Hematopoietic multipotent progenitor cell treated with erythropoietin and hydrocortisone succinate and interleukin-3 and kit ligand, for 17 days (in vitro differentiated cells): Measurements from ENCODE around the gene CYP11A1.
"Not testable (repeated sequence)": the region's sequence is repeated elsewhere in the genome, so short reads cannot be mapped to it uniquely, and the experiment has no call there.

Experiments
- DNase-seq: peaks from one replicate; pipeline ENCODE4 v3.0.0-alpha.2; 2015; ENCODE audit warnings: low spot score

CYP11A1 gene

DNA sequence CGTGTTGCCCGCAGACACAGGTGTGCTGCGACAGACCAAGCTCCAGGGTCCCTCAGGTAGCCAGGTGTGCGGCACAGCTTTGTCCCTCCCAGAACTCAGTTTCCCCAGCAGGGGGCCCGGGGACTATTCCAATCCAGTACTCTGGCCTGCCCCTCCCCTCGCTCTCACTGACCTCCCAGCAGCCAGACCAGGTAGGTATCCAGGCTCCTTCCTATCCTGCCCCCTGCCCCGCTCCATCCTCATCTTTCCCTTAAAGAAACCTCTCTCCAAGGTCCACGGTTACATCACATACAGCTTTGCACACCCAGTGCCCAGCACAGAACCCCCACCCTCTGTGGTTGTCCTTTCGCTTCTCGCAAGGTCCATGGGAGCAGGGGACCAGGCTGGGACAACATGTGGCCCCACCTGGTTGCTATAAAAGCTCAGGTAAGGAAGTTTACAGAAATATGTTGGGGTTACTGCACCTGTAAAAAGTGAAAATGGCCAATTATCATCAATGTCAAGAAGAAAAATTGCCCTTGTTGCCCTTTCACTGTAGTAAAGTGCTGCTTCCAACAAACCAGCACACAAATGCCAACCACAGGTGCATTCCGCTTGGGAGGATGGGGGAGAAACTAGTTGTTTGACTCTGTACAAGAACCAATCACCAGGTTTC is 7.3 kb upstream of the CYP11A1 start:
- no peak for DNase-seq

DNA sequence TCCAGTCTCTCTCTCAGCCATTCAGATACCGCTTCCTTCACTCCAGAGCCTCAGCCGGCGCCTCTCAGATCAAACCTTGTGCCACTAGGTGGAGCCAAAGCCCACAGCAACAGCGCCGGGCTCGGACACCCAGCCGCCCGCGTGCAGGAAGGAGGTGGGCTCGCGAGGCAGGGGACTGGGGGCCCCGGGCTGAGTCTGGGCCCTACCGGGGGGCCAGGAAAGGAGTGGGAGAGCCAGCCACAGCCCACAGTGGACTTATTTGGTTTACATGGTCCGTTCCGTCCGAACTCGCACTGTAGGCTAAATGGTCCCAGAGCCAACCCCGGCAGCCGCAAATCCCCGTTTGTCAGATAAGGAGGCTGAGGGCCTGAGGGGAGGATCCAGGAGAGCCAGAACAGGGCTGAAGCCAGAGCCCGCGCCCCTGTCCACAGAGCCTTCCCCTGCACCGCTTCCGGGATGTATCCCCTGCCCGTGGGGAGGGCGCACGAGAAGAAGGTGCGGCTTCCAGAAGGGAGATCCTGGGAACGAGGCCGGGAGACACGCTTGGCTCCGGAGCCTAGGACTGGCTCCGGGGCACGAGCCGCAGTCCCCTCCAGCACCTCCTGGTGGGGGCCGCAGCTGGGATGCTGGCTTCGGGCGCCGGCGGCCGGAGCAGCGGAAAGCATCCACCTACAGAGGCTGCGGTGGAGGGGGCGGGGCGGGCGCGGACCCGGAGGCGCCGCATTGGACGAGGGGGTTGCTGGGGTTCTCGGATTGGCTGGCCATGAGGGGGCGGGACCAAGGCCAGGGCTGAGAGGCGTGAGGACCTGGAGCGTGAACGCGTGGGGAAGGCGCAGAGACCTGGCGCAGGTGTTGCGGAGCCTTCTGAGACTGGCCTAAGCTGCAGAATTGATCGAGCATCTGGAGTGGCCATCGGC is 6.5 kb upstream of the CYP11A1 start:
- DNase-seq: peak; percentile 87

DNA sequence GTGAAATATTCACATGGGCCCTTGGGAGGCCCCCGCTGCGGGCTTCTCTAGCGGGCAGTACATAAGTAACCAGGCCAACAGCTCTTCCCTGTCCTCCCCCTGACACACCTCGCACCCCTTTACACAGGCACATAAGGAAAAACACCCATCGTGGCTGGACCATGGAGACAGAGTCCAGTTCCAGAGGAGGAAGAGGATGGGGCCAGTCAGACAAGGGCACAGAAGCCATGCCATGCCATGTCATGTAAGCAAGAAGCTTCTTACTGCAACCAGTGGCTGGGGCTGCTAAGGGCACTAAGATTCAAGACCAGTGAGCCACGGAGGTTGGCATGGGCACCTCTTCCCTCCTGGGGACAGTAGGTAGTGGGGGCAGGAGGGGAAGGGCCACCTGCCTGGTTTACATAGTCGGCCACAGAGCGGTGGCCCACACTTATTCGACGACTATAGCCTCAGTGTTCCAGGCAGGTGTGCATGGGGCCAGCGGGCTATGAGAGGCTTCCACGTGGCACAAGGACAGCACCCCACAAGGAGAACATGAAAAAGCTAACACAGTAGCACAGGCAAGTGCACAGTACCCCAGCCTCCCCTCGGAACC is 5.7 kb upstream of the CYP11A1 start:
- DNase-seq: no peak

DNA sequence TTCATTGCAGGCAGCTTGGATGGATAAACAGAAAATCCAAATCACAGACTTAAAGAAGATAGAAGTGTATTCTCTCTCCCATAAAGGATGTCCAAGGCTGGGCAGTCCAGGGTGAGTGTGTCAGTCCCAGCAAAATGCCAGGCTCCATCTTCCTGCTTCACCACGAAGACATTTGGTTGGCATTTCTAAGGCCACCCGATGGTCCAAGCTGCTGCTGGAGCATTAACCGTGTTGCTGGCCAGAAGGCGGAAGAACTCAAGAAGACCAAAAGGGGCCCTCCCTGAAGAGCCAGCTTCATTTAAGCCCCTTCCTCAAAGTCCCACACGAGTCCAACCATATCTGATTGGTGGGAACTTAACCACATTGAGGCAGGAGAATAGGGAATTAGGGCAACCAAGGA is 3.0 kb upstream of the CYP11A1 start:
- DNase-seq: no peak

DNA sequence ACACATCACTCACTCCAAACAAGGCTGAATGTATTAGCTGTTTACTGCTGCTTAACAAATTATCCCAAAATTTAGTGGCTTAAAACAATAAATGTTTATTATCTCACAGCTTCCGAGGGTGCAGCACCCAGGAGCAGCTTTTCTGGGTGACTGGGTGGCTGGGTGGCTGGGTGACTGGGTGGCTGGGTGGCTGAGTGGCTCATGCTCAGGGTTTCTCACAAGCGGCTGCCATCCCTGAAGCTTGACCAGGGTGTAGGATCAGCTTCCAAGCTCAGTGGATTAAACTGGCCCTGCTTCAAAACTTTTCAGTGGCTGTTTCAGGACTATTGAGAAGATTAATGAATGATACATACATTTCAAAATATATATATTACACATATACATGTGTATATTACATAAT is 2.3 kb upstream of the CYP11A1 start:
- no peak for DNase-seq

DNA sequence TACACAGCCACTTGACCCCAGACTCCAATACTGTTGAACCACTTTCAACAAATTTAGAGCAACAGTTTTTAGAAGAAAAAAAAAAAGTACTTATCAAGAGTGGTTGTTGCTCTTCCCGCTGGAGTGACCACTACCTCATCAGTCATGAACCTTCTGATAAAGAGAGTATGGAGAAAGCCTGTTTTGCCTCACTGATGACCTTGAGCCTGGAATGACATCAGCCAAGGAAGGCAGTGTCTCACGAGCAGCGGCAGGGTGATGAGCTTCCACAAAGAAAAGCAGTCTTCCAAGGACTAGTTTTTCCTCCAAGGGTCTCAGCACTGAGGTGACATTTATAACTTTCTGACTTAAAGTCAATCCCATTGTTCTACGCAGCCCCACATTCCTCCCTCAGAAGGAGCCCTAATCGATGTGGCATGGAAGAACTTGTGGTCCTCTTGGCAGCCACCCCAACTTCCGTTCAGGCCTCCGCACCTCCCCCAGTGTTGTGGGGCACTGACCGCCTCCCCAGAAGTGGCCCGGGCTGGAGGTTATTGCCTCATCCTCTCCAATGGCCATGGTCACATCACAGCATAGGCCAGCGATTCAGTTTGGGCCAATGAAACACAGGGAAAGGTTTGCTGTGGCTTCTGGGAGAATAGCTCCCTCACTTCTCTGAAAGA is 1.8 kb upstream of the CYP11A1 start:
- no peak for DNase-seq

DNA sequence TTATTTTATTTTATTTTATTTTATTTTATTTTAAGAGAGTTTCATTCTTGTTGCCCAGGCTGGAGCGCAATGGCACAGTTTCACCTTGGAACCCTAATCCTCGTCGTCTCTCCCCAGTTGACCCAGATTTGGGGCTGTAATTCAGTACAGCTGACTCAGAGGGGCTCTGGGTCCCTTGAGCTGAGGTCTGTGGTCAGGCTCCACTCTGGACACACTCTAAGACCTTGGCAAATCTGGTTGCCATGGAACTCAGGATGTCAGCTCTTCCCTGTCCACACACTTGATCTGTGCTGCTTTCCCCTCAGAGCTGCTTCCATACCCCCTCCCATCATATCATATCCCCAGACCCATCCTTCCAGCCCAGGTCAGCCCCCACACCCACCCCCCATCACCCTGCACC is 675 bp upstream of the CYP11A1 start:
- DNase-seq: no peak

DNA sequence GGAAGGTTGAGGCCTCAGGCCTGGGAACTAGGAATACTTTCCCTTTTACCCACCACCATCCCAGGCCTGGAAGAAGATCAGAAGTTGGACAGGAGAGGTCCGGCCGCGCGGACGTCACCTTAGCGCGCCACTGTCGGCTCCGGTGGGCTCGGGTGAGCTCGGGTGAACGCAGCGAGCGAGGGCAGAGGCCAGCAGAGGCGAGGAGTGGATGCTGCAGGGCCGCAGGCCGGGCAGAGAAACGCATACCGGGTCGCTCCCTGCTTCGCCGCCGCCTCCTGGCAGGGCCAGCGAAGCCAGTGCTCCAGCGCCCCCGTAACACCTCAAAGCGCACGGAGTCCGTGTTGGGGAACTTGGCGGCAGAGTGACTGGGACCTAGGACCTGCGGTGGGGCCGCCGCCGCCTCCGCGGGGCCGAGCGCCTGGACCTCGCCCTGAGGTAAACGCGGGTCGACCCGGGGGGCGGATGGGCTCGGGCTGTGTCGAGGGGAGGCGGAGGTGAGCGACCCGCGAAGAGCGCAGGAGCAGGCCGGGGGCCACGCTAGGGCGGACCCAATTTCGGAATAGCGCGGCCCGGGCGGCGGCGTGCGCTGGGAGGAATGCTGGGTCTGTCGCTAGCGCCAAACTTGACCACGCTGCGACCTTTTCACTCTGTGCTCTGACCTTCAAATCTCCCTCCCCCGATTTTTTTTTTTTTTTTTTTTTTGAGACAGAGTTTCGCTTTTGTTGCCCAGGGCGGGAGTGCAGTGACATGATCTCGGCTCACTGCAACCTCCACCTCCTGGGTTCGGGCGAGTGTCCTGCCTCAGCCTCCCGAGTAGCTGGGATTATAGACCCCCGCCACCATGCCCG is 1.6 kb downstream of the CYP11A1 start:
- DNase-seq: no peak

DNA sequence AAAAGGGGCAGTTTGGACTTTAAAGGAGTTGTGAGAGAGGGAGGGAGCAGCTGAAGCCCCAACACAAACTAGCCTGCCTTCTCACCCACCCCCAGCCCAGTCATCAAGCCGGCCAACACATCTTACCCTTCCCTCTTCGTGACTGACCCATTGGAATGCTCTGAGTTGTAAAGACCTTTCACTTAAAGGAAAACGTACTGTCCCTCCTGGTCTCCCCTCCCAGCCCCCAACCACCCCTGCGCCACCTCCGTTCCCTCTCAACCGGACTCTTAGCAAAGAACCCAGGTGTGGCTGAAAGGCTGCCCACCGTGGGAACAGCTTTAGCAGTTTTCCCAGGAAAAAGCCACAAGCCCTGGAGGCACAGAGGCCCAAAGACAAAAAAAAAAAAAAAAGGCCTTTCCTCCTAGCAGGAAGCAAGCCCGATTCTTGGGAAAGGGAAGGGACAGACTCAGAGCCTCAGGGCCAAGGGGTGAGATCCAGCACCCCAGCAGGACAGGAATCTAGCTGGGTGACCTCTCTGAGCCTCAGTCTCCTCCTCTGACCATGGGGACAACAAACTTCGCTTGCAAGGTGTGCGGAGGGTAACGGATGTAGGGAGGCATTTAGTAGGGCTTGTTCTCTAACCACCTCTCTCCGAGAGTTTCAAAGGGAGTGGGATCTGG is 2.4 kb downstream of the CYP11A1 start:
- no peak for DNase-seq

DNA sequence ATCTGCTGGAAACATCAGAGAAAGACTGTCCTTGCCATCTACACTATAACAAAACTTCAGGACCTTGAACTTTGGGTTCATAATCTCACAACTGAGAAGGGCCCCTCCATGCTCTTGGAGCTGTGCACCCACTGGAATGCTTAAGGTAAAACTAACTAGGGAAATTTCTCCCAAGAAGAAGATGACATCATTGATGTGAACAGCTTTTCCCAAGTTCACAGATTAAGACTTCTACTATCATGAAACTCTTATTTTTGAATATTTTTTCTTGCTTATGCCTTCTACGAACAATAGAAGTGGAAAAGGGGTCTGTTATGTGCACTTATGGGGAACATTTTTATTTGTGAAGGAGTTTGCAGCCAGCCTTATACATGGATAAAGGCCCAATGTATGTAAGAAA is 5.0 kb downstream of the CYP11A1 start:
- DNase-seq: no peak

DNA sequence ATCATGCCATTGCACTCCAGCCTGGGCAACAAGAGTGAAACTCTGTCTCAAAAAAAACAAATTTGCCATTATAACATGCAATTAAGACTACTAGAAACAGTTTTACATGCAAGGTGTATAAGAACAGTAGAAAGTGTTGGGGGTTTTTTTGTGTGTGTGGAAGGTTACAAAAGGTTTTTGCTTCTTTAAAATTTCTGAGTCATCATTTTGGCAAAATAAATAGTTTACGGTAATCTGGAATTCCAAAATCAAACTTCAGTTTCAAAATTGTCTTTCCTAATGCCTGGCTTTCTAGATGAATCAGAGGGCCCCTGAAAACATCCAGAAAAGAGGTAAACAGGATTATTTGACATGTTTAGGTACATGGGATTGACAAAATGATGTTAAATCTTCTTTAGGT is 6.6 kb downstream of the CYP11A1 start:
- DNase-seq: not testable (repeated sequence)

DNA sequence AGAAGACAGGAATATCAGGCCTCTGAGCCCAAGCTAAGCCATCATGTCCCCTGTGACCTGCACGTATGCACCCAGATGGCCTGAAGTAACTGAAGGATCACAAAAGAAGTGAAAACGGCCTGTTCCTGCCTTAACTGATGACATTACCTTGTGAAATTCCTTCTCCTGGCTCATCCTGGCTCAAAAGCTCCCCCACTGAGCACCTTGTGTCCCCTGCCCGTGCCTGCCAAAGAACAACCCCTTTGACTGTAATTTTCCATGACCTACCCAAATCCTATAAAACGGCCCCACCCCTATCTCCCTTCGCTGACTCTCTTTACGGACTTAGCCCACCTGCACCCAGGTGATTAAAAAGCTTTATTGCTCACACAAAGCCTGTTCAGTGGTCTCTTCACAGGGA is 8.1 kb downstream of the CYP11A1 start:
- DNase-seq: not testable (repeated sequence)

DNA sequence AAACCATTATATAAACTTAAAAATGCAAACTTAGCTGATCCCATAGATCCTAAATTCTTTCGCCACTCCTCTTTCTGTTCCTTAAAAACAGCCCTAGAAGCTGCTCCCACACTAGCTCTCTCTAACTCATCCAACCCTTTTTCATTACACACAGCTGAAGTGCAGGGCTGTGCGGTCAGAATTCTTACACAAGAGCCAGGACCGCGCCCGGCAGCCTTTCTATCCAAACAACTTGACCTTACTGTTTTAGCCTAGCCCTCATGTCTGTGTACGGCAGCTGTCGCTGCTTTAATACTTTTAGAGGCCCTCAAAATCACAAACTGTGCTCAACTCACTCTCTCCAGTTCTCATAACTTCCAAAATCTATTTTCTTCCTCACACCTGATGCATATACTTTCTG is 9.9 kb downstream of the CYP11A1 start:
- not testable (repeated sequence) for DNase-seq

DNA sequence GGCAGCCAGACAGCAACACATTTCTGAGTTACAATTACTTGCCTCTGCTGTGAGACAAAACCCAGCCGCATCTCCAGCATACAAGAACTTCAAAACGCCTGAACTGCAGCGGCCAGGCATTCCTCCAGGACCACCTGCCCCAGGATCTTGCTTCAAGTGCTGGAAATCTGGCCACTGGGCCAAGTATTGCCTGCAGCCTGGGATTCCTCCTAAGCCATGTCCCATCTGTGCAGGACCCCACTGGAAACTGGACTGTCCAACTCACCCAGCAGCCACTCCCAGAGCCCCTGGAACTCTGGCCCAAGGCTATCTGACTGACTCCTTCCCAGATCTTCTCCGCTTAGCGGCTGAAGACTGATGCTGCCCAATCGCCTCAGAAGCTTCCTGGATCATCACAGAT is 11.4 kb downstream of the CYP11A1 start:
- DNase-seq: not testable (repeated sequence)

DNA sequence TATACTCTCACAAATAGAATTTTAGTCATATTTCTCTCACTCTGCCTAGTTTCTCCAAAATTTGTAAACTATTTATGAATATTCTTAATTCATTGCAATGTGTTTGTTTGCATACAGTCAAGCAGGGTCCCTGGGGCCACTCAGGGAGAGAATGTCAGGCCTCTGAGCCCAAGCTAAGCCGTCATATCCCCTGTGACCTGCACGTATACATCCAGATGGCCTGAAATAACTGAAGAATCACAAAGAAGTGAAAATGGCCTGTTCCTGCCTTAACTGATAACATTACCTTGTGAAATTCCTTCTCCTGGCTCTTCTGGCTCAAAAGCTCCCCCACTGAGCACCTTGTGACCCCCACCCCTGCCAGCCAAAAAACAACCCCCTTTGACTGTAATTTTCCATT is 13.5 kb downstream of the CYP11A1 start:
- not testable (repeated sequence) for DNase-seq

DNA sequence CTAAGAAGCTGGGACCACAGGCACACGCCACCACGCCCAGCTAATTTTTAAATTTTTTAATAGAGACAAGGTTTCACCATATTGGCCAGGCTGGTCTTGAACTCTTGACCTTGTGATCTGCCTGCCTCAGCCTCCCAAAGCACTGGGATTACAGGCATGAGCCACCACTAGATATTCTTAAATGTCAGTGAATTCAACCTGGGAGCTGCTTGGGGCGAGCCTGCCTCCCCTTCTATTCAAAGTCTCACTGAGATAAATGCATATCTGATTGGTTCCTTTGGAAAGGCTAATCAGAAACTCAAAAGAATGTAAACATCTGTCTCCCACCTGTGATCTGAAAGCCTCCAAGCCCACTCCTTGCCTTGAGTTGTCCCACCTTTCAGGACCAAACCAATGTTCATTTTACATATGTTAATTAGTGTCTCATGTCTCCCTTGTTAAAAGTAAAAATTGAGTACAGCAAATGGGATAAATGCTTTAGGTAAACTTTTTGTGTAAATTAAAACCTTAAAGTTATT is 15.0 kb downstream of the CYP11A1 start:
- DNase-seq: no peak

DNA sequence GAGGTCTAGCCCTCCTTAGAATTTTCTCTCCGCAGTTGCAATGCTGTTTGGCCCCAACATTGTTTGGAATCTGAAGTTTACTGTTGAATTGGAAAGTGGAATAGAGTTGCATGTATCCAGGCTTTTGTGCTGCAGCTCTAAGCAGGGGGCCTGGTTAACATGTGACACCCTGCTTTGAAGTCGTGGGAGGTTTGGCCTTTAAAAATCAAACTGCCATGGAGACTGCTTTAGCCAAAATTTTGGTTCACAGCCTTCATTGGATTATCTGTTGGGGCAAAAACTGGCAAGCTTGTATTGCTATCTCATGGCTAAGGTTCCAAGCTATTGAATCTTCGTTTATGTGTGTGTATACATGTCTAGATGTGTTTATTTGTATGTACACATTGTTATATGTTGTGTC is 15.8 kb downstream of the CYP11A1 start:
- no peak for DNase-seq

DNA sequence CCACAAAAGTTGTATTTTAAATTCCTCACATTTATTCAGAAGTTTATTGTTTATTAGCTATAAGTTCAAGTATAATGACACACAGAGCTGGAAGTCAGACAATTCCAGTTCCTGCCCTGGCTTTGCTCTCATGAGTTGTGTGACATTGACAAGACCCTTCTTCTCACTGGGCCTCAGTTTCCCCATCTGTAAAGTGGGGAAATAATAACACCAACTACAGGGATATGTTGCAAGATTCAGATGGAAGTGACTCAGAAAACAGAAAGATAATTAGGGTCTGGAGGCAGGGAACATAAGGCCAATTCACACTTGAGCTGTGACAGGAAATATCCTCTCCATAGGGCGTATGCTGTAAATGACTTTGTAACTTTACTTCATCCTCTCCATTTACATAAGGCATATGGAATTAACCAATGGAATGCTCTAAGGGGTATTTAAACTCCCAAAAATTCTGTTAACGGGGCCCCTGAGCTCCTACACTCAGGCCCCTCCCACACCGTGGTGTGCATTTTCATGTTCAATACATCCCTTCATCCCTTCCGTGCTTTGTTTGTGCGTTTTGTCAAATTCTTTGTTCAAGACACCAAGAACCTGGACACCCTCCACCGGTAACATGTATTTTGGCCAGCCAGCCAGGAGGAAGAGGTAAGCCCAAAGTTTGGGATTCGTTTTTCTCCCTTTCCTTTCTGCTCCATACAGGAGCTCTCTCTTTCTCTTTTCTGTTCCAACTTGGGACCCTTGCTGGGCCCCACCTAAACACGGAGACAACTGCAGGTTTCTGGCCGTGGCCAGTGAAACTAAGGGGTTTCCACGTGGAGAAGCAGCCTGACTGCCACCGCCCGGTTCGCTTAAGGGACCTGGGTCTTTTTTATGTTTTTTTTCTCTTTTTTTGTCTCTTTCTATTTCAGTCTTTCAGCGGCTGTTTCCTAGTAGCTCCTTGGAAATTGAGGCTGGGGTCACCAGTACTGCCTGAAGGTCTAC is 16.9 kb downstream of the CYP11A1 start:
- DNase-seq: no peak

DNA sequence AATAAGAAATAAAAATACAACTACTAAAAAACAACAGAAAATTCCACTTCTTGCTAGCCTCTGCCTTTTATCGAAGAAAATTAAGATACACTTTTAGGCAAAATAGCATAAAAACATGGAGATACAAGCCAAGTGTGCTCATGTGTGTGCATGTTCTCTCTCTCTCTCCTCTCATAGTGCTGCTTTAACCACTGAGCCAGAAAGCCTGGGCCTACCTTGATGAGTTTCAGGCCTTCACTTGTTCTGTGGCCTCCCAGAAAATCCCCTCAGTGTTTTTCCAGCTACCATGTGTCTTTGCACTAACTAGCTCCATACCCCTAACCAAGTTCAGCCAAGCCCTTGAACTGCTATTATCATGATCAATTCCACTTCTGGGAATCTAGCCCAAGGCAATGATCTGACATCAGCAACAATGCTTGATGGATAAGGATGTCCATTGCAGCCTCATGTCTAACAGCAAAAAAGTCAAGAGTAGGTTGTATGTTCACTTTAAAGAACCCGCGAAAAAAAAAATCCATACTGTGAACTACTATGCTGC is 18.1 kb downstream of the CYP11A1 start:
- no peak for DNase-seq
